ENCODE results near the gene NFKBIL1.

Gene NFKBIL1

GRCh38 chr6:31559958-31560696 is 12.7 kb downstream of the NFKBIL1 start:
- DNase-seq (ENCODE audit: low read depth in 2 of 2) = peak in 1 of 2 donors; percentile 34

GRCh38 chr6:31560697-31561058 is 13.3 kb downstream of the NFKBIL1 start:
- no peak for DNase-seq (ENCODE audit: low read depth in 2 of 2)

GRCh38 chr6:31567531-31568370 is 20.3 kb downstream of the NFKBIL1 start:
- no peak for DNase-seq (ENCODE audit: low read depth in 2 of 2)

- DNase-seq (ENCODE audit: low read depth in 2 of 2) = no peak
Measured at GRCh38 chr6:31568537-31568961, 21.1 kb downstream of the NFKBIL1 start.

- DNase-seq (ENCODE audit: low read depth in 2 of 2) = no peak
Measured at GRCh38 chr6:31569861-31570536, 22.6 kb downstream of the NFKBIL1 start.

GRCh38 chr6:31572041-31572911 is 24.9 kb downstream of the NFKBIL1 start, which contains the start of gene LTA:
LTA (plus strand) TSS chr6:31572289; CDS start chr6:31572743, 454 bp downstream.
- peak; percentile 68 to 75 for DNase-seq (ENCODE audit: low read depth in 2 of 2)

GRCh38 chr6:31573239-31574105 is 26.1 kb downstream of the NFKBIL1 start:
- DNase-seq (ENCODE audit: low read depth in 2 of 2) = no peak

- DNase-seq (ENCODE audit: low read depth in 2 of 2) = peak in 1 of 2 donors; percentile 61
Measured at GRCh38 chr6:31574106-31575061, 27.0 kb downstream of the NFKBIL1 start.

GRCh38 chr6:31575335-31575901 is 28.0 kb downstream of the NFKBIL1 start, which contains the start of gene TNF:
TNF (plus strand) TSS chr6:31575565; CDS start chr6:31575742, 177 bp downstream.
- DNase-seq (ENCODE audit: low read depth in 2 of 2) = peak; percentile 75 to 89

- DNase-seq (ENCODE audit: low read depth in 2 of 2) = no peak
Measured at GRCh38 chr6:31575952-31576685, 28.7 kb downstream of the NFKBIL1 start.

GRCh38 chr6:31576897-31577578 is 29.6 kb downstream of the NFKBIL1 start:
- DNase-seq (ENCODE audit: low read depth in 2 of 2) = peak in 1 of 2 donors; percentile 50

GRCh38 chr6:31577579-31577966 is 30.2 kb downstream of the NFKBIL1 start:
- no peak for DNase-seq (ENCODE audit: low read depth in 2 of 2)

- peak in 1 of 2 donors; percentile 47 for DNase-seq (ENCODE audit: low read depth in 2 of 2)
Measured at GRCh38 chr6:31578184-31579118, 31.0 kb downstream of the NFKBIL1 start.

- no peak for DNase-seq (ENCODE audit: low read depth in 2 of 2)
Measured at GRCh38 chr6:31579119-31579505, 31.7 kb downstream of the NFKBIL1 start.

- DNase-seq (ENCODE audit: low read depth in 2 of 2) = no peak
Measured at GRCh38 chr6:31579546-31580437, 32.4 kb downstream of the NFKBIL1 start.
